Activated CD4-positive, CD25-positive, alpha-beta regulatory T cell (primary cell): ENCODE measurements around the gene ASCC3.
"Not testable (repeated sequence)": the region's sequence is repeated elsewhere in the genome, so short reads cannot be mapped to it uniquely, and the experiment has no call there.

Source experiments
- DNase-seq, 4 experiments: peaks; one replicate each; lab custom pipeline; 2025; lab: John Stamatoyannopoulos, UW

ASCC3 gene

DNA sequence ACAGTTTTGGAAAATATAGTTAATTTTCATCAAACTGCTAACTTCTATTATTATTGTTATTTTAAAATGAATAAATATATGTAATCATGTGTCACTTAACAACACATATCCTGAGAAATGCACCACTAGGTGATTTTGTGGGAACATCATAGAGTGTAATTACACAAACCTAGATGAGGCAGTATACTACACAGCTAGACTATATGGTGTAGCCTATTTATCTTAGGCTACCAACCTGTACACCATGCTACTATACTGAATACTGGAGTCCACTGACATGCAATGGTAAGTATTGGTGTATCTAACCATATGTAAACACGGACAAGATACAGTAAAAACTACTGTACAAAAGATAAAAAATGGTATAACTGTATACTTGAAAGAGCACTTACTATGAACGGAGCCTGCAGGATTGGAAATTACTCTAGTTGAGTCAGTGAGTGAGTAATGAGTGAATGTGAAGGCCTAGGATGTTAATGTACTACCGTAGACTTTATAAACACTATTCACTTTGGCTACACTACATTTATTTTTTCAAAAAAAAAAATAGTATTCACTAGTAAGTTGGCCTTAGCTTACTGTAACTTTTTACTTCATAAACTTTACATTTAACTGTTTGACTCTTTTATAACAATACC, 72.4 kb downstream of the ASCC3 start:
- DNase-seq: no peak

DNA sequence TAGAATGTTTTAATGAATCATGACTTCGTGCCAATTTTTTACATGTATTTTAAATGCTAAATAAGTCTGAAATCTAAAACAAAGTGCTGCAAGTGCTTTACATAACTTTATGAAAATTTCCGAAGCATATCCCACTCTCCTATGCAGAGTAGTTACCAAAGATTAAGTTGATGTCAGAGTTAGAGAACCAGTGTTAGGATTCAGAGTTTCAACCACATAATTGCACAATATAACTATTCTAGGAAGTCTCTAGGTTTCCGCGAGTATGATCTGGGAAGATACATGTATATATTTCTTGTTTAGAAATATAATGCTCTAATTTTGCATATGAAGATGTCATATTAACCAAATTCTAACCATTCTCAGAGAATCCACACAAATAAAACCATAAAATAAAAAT, 74.8 kb downstream of the ASCC3 start:
- no peak for DNase-seq

DNA sequence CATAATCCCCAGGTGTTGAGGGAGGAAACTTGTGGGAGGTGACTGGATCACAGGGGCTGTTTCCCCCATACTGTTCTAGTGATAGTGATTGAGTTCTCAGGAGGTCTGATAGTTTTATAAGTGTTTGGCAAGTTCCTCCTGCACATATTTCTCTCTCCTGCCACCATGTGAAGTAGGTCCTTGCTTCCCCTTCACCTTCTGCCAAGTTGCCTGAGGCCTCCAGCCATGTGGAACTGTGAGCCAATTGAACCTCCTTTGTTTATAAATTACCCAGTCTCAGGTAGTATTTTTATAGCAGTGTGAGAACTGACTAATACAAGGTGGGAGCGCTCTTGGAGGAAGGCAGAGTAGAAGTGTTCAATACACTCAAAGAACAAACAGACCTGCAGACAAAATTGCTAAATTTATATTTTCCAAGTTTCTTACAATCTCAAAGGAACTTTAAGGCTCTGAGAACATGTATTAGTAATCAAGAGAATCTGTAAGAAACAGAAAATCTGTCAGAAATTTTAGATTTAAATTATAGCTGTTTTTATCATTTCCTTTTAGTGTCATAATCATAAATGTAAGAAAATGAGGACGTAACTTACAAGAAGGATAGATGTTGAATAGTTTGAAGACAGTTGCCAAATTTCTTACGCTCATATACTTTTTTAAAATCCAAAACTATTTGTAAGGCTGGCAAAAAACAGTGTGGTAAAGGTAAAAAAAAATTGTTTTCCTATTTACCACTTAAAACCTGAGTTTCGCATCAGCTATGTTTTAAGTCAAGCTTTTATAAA, 77.7 kb downstream of the ASCC3 start:
- DNase-seq: no peak

DNA sequence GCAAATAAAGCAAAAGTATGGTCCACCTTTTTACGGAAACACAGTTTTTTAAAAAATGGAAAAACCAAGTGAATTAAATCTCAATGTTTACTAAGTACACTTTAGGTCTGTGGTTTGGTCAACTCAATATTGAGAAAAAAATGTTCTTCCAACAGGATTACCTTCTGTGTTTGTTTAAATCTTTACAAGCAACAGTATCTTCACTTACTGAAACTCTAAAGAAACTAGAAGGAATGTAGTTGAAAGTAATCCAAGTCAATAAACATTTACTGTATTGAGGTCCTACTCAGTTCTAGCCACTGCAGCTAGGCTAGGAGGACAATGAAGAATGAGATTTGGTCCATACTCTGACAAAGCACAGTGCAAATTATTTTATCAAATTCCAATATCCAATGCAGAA, 80.1 kb downstream of the ASCC3 start:
- no peak for DNase-seq

DNA sequence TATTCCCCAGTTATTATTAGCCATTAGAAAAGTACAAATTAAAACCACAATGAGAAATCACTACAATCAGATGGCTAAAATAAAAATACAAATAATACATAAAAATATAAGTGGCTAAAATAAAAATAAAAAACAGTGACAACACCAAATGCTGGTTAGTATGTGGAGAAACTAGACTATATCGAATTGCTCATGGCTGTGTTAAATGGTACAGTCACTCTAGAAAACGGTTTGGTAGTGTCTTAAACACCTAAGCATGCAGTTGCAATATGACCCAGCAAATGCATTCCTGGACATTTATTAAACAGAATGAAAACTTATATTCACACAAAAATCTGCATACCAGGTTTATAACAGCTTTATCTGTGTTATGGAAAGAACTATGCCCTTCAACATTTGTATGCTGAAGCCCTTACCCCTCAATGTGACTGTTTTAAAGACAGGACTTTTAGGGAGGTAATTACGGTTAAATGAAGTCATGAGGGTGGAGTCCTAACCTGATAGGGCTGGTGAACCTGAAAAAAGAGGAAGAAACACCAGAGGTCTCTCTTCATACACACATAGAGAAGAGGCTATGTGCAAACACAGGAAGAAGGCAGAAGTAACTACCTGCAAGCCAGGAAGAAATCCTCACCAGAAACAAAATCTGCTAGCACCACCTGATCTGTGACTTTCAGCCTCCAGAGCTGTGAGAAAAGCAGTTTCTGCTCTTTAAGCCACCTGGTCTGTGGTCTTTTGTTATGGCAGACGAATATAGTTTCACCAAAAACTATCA, 84.9 kb downstream of the ASCC3 start:
- no peak for DNase-seq

DNA sequence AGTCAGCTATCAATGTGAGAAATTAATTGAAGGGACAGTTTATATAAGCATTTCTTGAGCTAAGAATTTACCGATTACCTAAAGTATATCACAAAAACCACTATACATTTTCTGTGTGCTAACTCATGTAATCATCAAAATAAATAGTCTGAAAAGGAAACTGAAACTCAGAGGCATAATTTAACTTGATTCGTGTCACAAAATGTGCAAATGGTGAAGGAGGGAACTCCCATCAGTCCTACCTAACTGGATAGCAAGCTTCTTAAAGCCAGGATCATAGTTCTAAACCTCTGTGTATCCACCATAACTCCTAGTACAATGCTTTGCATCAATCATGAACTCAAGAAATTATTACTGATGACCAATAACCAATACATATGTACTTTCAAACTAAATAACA, 91.0 kb downstream of the ASCC3 start:
- no peak for DNase-seq

DNA sequence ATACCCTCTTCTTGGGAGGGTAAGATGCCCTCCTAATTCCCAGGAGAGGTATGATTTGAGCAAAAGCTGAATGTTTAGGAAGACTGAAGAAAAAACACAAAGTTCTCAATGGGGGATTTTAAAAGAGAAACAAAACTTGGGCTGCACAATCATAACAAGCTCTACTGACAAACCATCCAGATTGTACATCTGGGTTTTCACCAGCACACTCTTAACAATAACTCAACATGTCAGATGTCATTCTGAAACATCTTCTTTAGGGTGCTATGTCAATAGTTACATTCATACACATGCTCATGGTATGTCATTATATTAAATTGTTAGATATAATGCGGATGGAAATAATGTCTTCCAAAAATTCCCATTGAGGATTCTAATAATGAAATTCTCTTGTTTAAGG, 95.1 kb downstream of the ASCC3 start:
- no peak for DNase-seq

DNA sequence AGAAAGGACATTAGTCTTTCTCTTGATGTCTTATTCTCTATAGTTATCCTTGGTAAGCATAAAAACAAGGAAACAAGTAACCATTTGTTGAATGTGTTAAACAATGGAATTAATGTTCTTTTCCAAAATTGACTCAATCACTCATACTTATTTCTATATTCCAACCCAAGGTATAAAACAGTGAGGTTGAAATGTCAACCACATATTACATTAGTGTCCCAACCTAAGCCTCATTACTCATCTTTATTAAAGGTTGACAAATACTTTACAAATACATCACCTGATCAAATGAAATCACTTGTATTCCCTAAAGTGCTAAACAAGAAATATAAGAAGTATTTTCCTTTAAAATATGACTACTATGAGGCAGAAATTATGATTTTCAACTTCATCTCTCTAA, 100.5 kb downstream of the ASCC3 start:
- DNase-seq: no peak

DNA sequence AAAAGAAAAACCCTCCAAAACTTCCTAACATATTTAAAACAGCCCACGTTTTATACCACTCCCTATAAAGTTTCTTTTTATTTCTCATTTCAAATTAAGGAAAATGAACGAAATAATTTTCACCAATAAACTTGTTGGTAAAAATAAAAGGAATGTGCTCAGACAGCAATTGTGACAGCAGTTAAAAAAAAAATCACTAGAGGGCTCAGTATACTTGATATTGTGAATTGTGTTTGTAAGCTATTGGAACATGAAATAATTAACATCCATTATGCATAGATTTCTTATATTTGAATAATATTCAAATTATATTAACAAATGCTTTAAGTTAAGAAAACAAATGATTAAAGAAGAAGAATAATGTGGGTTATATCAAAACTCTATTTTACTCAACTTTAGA, 105.5 kb downstream of the ASCC3 start:
- no peak for DNase-seq

DNA sequence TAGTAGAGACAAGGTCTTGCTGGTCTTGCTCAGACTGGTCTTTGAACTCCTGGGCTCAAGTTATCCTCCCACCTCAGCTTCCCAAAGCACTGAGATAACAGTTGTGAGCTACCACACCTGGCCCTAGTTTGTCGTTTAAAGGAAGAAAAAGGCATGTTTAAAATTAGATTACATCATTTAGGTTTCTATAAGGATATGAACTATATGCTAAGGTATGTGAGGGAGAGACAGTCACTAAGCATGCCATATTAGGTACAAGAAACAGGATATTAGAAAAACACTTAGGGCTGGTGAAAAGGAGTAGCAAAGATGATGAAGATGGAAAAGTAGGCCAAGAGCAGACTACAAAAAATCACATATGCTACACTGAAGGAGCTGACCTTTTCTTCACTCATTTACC, 106.4 kb downstream of the ASCC3 start:
- DNase-seq: no peak

DNA sequence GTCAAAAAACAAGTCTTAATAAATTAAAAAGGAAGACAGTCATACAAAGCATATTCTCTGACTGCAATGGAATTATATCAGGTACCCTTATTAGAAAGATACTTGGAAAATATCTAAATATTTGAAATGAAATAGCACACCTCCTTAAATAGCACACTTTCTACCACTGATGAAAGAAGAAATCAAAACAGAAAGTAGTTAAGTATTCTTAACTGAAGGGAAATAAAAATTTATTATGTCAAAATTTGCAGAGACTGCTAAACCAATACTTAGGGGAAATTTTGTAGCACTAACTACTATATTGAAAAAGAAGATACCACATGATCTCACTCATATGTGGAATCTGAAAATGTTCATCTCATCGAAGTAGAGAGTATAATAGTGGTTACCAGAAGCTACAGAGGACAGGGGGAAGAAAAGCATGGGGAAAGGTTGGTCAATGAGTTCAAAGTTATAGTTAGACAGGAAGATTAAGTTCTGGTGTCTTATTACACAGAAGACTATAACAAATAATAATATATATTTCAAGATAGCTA, 112.2 kb downstream of the ASCC3 start:
- no peak for DNase-seq

DNA sequence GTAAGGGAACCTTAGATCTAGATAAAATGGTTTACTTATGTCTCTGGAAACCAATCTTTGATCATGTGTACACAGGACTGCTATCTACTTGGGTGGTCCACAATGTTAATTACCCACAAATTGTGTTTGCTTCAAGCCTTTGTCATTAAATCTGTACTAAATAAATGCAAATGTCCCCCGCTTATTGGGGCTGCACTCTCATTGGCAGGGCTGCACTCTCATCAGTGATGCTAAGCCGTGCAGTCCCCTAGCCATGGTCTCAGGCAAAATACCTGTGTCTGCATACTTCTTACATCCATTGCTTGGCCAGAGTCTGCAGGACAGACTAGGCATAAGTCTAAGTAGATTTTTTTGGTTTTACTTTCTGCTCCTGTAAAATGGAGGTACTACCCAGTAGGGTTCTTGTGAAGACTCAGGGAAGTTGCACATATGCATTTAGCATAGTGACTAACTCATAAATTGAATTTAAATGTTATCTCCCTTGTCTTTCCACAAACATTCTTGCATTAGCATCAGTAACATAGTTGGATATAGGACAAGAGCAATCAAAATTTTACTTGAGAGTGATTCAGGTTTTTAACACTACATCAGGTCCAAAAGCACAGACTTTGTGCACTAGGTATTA, 117.4 kb downstream of the ASCC3 start:
- DNase-seq: no peak

DNA sequence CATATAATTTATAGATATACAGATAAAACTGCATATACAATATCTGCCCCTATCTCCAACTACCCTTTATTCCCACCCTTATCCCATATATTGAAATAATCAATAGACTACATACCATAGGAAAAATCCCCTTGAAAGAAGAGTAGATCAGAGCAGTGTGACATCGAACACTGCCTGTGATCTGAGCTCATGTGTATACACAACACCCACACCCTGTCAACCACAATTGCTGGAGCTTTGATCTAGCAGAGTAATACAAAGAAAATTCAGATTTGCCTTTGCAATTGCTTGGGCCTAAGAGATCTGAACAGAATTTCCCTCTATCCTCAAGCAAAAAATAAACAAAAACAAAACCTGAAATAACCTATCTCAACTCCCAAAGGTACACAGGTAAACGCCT, 119.3 kb downstream of the ASCC3 start:
- DNase-seq: no peak

DNA sequence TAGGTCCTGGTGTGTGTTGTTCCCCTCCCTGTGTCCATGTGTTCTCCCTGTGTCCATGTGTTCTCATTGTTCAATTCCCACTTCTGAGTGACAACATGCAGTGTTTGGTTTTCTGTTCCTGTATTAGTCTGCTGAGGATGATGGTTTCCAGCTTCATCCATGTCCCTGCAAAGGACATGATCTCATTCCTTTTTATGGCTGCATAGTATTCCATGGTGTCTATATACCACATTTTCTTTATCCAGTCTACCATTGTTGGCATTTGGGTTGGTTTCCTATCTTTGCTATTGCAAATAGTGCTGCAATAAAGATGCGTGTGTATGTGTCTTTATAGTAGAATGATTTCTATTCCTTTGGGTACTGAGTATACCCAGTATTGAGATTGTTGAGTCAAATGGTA, 122.7 kb downstream of the ASCC3 start:
- DNase-seq: not testable (repeated sequence)

DNA sequence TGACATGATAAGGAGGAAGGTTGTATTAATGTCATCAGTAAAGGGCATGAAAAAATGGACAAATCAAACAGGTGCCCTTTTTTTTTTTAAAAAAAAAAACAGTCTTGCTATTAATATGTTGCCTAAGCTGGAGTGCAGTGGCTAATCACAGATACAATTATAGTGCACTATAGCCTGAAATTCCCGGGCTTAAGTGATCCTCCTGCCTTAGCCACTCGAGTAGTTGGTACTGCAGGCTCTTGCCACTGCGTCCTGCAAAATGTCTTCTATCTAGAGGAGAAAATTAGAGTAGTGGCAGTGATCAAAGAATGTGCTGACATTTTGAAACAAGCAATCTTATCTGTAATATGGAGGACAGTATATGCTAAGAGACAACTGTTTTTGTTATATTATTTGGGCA, 127.7 kb downstream of the ASCC3 start:
- DNase-seq: no peak

DNA sequence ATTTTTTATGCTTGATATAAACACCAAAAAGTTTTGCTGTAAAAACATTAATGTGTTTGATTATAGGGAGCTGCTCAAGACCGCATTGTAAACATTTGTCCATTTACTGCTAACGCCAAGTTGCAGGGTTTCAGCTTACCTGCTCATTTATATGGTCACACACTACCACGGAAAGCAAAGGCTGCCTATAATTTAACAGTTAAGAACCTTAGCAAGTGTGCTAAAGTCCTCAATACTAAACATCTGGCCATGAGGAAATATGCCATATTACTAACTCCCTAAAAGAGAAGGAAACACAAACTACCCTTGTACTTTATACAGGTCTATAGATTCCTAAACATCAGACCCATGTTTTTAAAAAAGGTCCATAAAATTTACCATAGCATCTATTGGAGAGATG, 129.5 kb downstream of the ASCC3 start:
- DNase-seq: no peak

DNA sequence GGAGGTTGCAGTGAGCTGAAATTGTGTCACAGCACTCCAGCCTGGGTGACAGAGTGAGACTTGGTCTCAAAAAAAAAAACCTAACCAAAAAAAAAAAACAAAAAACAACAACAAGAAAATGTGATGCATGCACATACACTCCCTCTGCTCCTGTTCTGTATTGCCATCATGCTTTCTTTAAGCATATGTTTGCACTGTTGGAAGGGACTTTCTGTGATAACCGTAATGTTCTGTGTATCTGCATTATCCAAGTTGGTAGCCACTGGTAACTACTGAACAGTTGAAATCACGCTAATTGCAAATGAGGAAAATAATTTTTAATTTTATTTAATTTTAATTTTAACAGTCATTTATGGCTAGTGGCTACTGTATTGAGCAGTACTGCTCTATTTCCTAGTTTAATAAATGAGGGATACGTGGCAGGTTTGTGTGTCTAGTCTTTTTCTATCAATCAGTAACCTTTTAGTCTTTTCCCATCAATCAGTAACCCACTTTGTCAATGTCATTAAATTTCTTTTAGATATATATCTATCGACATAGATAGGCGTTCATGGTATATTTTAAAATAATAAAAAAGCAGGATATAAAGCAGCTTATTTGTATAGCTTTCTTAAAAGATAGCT, 135.6 kb downstream of the ASCC3 start:
- no peak for DNase-seq

DNA sequence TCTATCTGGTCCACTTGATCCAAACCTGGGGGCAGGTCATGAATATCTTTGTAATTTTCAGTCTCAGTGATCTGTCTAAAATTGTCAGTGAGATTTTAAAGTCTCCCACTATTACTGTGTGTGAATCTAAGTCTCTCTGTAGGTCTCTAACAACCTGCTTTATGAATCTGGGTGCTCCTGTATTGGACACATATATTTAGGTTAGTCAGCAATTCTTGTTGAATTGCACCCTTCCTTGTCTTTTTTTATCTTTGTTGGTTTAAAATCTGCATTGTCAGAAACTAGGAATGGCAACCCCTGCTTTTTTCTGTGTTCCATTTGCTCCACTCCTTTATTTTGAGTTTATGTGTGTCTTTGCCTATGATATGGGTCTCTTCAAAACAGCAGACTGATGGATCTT, 140.7 kb downstream of the ASCC3 start:
- DNase-seq: no peak

DNA sequence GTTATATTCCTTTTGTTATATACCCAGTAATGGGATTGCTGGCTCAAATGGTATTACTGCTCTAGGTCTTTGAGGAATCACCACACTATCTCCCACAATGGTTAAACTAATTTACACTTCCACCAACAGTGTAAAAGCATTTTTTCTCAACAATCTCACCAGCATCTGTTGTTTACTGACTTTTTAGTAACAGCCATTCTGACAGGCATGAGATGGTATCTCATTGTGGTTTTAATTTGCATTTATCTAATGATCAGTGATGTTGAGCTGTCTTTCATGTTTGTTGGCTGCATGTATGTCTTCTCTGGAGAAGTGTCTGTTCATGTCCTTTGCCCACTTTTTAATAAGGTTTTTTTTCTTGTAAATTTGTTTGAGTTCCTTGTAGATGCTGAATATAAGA, 143.4 kb downstream of the ASCC3 start:
- not testable (repeated sequence) for DNase-seq

DNA sequence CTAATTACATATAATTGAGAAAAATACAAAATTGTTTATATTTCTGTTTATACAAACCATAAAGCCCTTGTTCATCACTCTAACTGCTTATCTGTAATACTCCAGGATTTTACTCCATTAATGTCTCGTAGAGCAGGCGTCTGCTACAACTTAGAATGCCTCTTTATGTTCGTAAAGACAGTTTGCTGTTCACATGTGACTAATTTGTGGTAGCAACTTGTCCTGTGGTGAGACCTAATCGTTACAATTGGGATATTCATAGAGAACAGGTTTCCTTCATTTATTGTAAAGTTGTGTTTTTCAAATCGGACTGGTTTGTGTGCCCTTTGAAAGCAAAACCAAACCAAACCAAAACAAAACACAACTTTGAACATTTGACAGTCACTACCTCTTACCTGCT, 149.7 kb downstream of the ASCC3 start:
- no peak for DNase-seq

DNA sequence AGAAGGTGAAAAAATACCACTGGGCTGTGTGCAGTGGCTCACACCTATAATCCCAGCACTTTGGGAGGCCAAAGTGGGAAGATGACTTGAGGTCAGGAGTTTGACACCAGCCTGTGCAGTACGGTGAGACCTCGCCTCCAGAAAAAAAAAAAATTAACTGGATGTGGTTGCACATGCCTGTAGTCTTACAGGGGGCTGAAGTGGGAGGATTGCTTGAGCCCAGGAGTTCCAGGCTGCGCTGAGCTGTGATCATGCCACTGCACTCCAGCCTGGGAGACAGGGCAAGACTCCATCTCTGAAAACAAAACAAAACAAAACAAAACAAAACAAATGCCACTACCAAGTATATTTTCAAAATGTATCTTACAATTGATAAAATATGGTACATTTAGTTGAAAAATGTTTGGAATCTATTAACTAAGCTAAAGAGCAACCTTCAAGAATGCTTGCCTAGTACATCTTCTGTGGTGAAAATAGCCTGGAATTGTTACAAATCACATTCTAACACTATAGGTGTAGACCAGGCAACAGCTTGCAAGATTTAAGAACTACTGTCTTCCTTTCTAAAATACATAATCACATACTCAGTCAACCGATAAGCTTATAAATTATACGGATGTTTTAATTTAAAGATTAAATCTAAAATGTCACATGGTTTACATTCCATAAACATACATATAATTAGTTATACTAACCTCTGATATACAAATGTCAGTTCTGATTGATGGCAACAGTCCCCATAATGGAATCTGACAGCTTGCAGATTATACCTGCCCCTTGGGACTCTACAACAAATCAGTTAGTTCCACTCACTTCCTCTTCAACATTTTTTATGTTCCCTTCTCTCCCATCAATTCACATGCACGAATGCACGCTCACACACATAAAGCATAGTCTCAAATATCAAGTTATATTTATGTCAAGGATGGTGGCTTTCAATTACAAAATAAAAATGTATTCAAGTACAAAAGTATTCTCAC, 150.8 kb downstream of the ASCC3 start:
- no peak for DNase-seq
